ENCODE measurements around the gene MAP2K4. TPM values are rescaled to one million over a fixed set of nuclear protein-coding genes. Genes with fewer than 3 reads are reported as not detected.

MAP2K4 gene
- total and polyA plus RNA-seq, 2 of the 8 experiments (the other 6 are each of a cell fraction or from before 2014, with no cell fraction given) = 14.2 to 37.3 TPM

DNA sequence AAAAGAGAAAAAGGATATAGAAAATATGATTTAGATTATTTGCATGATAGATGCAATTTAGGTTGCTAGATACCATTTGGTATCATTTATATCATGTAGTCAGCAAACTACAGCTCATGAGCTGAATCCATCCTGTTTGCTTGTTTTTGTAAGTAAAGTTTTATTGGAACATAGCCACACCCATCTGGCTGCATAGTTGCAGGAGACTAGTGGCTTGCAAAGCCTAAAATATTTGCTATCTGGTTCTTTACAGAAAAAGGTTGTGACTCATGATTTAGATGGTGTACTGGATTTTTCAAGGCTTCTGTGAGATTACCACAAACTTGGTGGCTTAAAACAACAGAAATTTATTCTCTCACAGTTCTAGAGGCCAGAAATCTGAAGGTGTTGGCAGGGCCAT, 49.9 kb downstream of the MAP2K4 start:
- H3K9ac ChIP-seq (replicated peaks in 1 of 4; ENCODE audit: extremely low read depth in 1 of 4, low read depth in 3 of 4, low read length in 3 of 4) = no peak overlapping the region
- H3K9me3 ChIP-seq (ENCODE audit: insufficient read depth in 2 of 2, low read depth in 1 of 2, low read length in 1 of 2) = no peaks in the 10 kb centered on the region
- no peak for TF ChIP-seq RNF2 (IDR thresholded peaks at IDR 0.05; ENCODE audit: borderline replicate concordance, low read depth, low read length, missing control alignments, poor library complexity, severe bottlenecking)
- no peak for TF ChIP-seq HDAC2 (IDR thresholded peaks at IDR 0.05; ENCODE audit: borderline replicate concordance in 1 of 2, low read depth in 2 of 2, low read length in 2 of 2)
- no peak for TF ChIP-seq CBX5 (IDR thresholded peaks at IDR 0.05; ENCODE audit: low read depth, low read length)
- TF ChIP-seq CHD1 (IDR thresholded peaks at IDR 0.05; ENCODE audit: low read depth, low read length) = no peak
- no peak for TF ChIP-seq SP1 (IDR thresholded peaks at IDR 0.05; ENCODE audit: low read depth, low read length)
- TF ChIP-seq EGR1 (IDR thresholded peaks at IDR 0.05; ENCODE audit: borderline replicate concordance, low read depth, low read length) = no peak
- no peak for TF ChIP-seq BRCA1 (IDR thresholded peaks at IDR 0.05; ENCODE audit: low read depth, low read length)
- no peak for TF ChIP-seq KDM4A (IDR thresholded peaks at IDR 0.05; ENCODE audit: low read depth, low read length, severe bottlenecking)
- TF ChIP-seq, protein P1, sequence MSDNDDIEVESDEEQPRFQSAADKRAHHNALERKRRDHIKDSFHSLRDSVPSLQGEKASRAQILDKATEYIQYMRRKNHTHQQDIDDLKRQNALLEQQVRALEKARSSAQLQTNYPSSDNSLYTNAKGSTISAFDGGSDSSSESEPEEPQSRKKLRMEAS (IDR thresholded peaks at IDR 0.05) = no peak
- TF ChIP-seq ASH2L (IDR thresholded peaks at IDR 0.05; ENCODE audit: low read length) = no peak
- H2BK12ac ChIP-seq (ENCODE audit: low read depth, low read length) = no peak overlapping the region
- DNase-seq (ENCODE audit: low read depth in 1 of 2, low spot score in 2 of 2) = no peak
- H3K79me1 ChIP-seq (ENCODE audit: low read depth, low read length) = no peaks in the 10 kb centered on the region
- H3K14ac ChIP-seq (ENCODE audit: insufficient read length) = no peak overlapping the region
- no peaks in the 10 kb centered on the region for H3K23me2 ChIP-seq (ENCODE audit: low read depth, low read length)
- H3K56ac ChIP-seq (replicated peaks; ENCODE audit: insufficient read length, low read depth, low read length) = no peak overlapping the region
- H3K36me3 ChIP-seq (ENCODE audit: control insufficient read depth in 2 of 4, insufficient read depth in 4 of 4, low read length in 3 of 4) = no peaks in the 10 kb centered on the region; a peak in 1 of 8 replicates
- peaks cover 3 to 4% of the 10 kb centered on the region in 2 experiments for H4K20me1 ChIP-seq (replicated peaks in 1 of 2; ENCODE audit: control insufficient read depth in 1 of 2, insufficient read depth in 2 of 2, low read length in 2 of 2)
- H3K27ac ChIP-seq (ENCODE audit: low read depth, low read length) = no peak overlapping the region
- no peak overlapping the region for H3K4me3 ChIP-seq (ENCODE audit: extremely low read depth in 1 of 4, insufficient read depth in 2 of 4, low read depth in 3 of 4, low read length in 4 of 4)
- no peak for FAIRE-seq
- no peak overlapping the region for H2BK5ac ChIP-seq (ENCODE audit: low read depth, low read length)
- no peak overlapping the region for H4K8ac ChIP-seq (ENCODE audit: extremely low read depth, insufficient read depth, low read length)
- no peak overlapping the region for H2BK20ac ChIP-seq (ENCODE audit: low read length)
- H4K5ac ChIP-seq (ENCODE audit: insufficient read length, low read depth, low read length) = no peak overlapping the region
- ChIA-PET CTCF (ENCODE audit: partially characterized antibody) (interaction anchor here (1.4 kb wide), 1 partner anchor 14 kb away, joined by 4 read pairs; no protein-coding TSS in a partner anchor), POLR2A (ENCODE audit: partially characterized antibody) (interaction anchor here (0.5 kb wide), 1 partner anchor 30 kb away, joined by 3 read pairs; no protein-coding TSS in a partner anchor)
- H3K18ac ChIP-seq (ENCODE audit: extremely low read depth, low read length) = no peak overlapping the region
- peaks cover 0 to 34% of the 10 kb centered on the region in 2 experiments; a peak in 2 of 4 replicates for H3K79me2 ChIP-seq (ENCODE audit: control insufficient read depth in 1 of 2, insufficient read depth in 2 of 2, low read length in 2 of 2)
- no peak overlapping the region for H3K23ac ChIP-seq (ENCODE audit: insufficient read length)
- H3K4me1 ChIP-seq (replicated peaks in 1 of 4; ENCODE audit: control insufficient read depth in 3 of 4, insufficient read depth in 4 of 4, low read length in 3 of 4) = no peaks in the 10 kb centered on the region
- H4K91ac ChIP-seq (replicated peaks; ENCODE audit: insufficient read length, low read length) = no peak overlapping the region
- H3K4ac ChIP-seq (replicated peaks; ENCODE audit: insufficient read length, low read depth, low read length) = no peak overlapping the region
- no peaks in the 10 kb centered on the region for H3K27me3 ChIP-seq (replicated peaks in 1 of 4; ENCODE audit: control insufficient read depth in 3 of 4, extremely low read depth in 1 of 4, insufficient read depth in 3 of 4, low read length in 3 of 4)
- H3K4me2 ChIP-seq (ENCODE audit: insufficient read depth in 1 of 2, low read depth in 2 of 2, low read length in 2 of 2) = no peak overlapping the region
- H2BK15ac ChIP-seq (ENCODE audit: low read length) = no peak overlapping the region
- no peak overlapping the region for H2AFZ ChIP-seq (ENCODE audit: low read length)
- H2BK120ac ChIP-seq (replicated peaks; ENCODE audit: low read depth, low read length) = no peak overlapping the region
- no peak overlapping the region for H2AK5ac ChIP-seq (ENCODE audit: low read depth, low read length)
